A673 (cell line): ENCODE results near the gene PUDP. TPM values are rescaled to one million over a fixed set of nuclear protein-coding genes. Genes with fewer than 3 reads are reported as not detected.

Experiments
- BruUV-seq: library from RNA; stranded (reverse); fragments of 400-500 nt; replicated peaks from 2 replicates; lab custom pipeline; 2021; lab: Mats Ljungman, UMichigan
- CTCF ChIA-PET: fragments of 300-600 bp; sonication (Branson Sonifier 250); formaldehyde crosslinking; loops from one replicate; lab custom pipeline; 2022; ENCODE audit warnings: antibody characterized with exemption; lab: Charles Lee
- POLR2A ChIA-PET: fragments of 300-600 bp; sonication (Branson Sonifier 250); formaldehyde crosslinking; loops from one replicate; lab custom pipeline; 2022; ENCODE audit warnings: antibody characterized with exemption; ENCODE audit not compliant: low non-redundant PET; lab: Charles Lee
- DNase-seq: peaks from one replicate; pipeline ENCODE4 v3.0.0-alpha.2; 2015; ENCODE audit warnings: low spot score
- H3K27ac ChIP-seq: fragments of 200-600 bp; sonication (generic); 2 replicates; pipeline ENCODE4 v1.5.1; 2016; ENCODE audit warnings: mixed run types, low read depth, mild to moderate bottlenecking, mixed read lengths, antibody characterized with exemption, low read length; ENCODE audit not compliant: poor library complexity, severe bottlenecking
- H3K27me3 ChIP-seq: fragments of 200-600 bp; sonication (generic); replicated peaks from 2 replicates; pipeline ENCODE4 v1.6.1; 2017; ENCODE audit warnings: mixed run types, low read depth, mild to moderate bottlenecking, mixed read lengths, antibody characterized with exemption, low read length; ENCODE audit not compliant: insufficient read depth, poor library complexity
- H3K36me3 ChIP-seq: fragments of 200-600 bp; sonication (generic); 2 replicates; pipeline ENCODE4 v1.6.1; 2016; ENCODE audit warnings: mixed run types, mild to moderate bottlenecking, mixed read lengths, antibody characterized with exemption, low read length; ENCODE audit not compliant: insufficient read depth, poor library complexity, severe bottlenecking
- H3K4me1 ChIP-seq: fragments of 200-600 bp; sonication (generic); 2 replicates; pipeline ENCODE4 v1.6.1; 2017; ENCODE audit warnings: mixed run types, mild to moderate bottlenecking, mixed read lengths, antibody characterized with exemption, low read length; ENCODE audit not compliant: insufficient read depth, poor library complexity, severe bottlenecking
- H3K4me3 ChIP-seq: fragments of 200-600 bp; sonication (generic); 2 replicates; pipeline ENCODE4 v1.5.1; 2016; ENCODE audit warnings: low read depth, mixed run types, mild to moderate bottlenecking, mixed read lengths, low read length; ENCODE audit not compliant: poor library complexity, severe bottlenecking
- H3K9me3 ChIP-seq: fragments of 200-600 bp; sonication (generic); 2 replicates; pipeline ENCODE4 v1.6.1; 2016; ENCODE audit warnings: mixed run types, low read depth, mild to moderate bottlenecking, mixed read lengths, antibody characterized with exemption, low read length; ENCODE audit not compliant: poor library complexity, severe bottlenecking
- CTCF ChIP-seq: fragments of 300-800, 200-600 bp; sonication (generic); conservative IDR thresholded peaks from 2 replicates; pipeline ENCODE4 v1.5.1; 2017; ENCODE audit warnings: low read depth, mild to moderate bottlenecking, antibody characterized with exemption, low read length, moderate library complexity, mixed read lengths
- EZH2 ChIP-seq: fragments of 200-600 bp; sonication (generic); IDR thresholded peaks from 2 replicates; pipeline ENCODE4 v1.6.1; 2017; ENCODE audit warnings: borderline replicate concordance, low read depth, mild to moderate bottlenecking, mixed read lengths, antibody characterized with exemption, low read length; ENCODE audit not compliant: poor library complexity, severe bottlenecking
- intact Hi-C: fragments of 100-400 bp; cut with micrococcal nuclease; formaldehyde crosslinking; loops from one replicate; pipeline ENCODE4 v1.10.0; 2022; ENCODE audit not compliant: unreplicated experiment
- total RNA-seq: library from RNA; stranded (reverse); gene quantifications from 2 replicates; pipeline ENCODE4 v1.2.3, GENCODE V29; 2021

Gene PUDP
- total RNA-seq, 1 experiment from 2014 or later = 17.6 TPM

- no peak overlapping the region for H3K4me3 ChIP-seq
- CTCF ChIA-PET = no interaction called here
- no peaks in the 10 kb centered on the region for H3K27me3 ChIP-seq
- TF ChIP-seq CTCF (no peak), EZH2 (no peak)
- H3K9me3 ChIP-seq = no peaks in the 10 kb centered on the region
- no peak overlapping the region for H3K27ac ChIP-seq
- intact Hi-C loops = no loop called here
- no TSS peak for BruUV-seq
- peaks cover 14% of the 10 kb centered on the region for H3K4me1 ChIP-seq
- POLR2A ChIA-PET = no interaction called here
- H3K36me3 ChIP-seq = peaks cover 5% of the 10 kb centered on the region
- DNase-seq = no peak
These were observed 39.9 kb downstream of the PUDP start for GRCh38 chrX:7108030-7108429.

- POLR2A ChIA-PET = no interaction called here
- TF ChIP-seq EZH2 = no peak
- no peak for TF ChIP-seq CTCF
- no TSS peak for BruUV-seq
- no peaks in the 10 kb centered on the region for H3K9me3 ChIP-seq
- no peak overlapping the region for H3K4me3 ChIP-seq
- H3K27ac ChIP-seq = no peak overlapping the region
- CTCF ChIA-PET = no interaction called here
- intact Hi-C loops = no loop called here
- H3K36me3 ChIP-seq = peaks cover 5% of the 10 kb centered on the region
- H3K27me3 ChIP-seq = no peaks in the 10 kb centered on the region
- H3K4me1 ChIP-seq = peaks cover 14% of the 10 kb centered on the region
- DNase-seq = no peak
These were observed 41.3 kb downstream of the PUDP start for GRCh38 chrX:7106649-7107048.

- BruUV-seq = no TSS peak
- CTCF ChIA-PET = no interaction called here
These were observed 45.8 kb downstream of the PUDP start for GRCh38 chrX:7102119-7102518.

More at GRCh38 chrX:7102119-7102518, 45.8 kb downstream of the PUDP start:
- H3K27me3 ChIP-seq = no peaks in the 10 kb centered on the region
- POLR2A ChIA-PET = no interaction called here
- H3K4me1 ChIP-seq = no peaks in the 10 kb centered on the region
- TF ChIP-seq EZH2 (no peak), CTCF (no peak)
- intact Hi-C loops = no loop called here
- no peak for DNase-seq
- peaks cover 5% of the 10 kb centered on the region for H3K36me3 ChIP-seq
- H3K27ac ChIP-seq = no peak overlapping the region
- H3K9me3 ChIP-seq = no peaks in the 10 kb centered on the region
- H3K4me3 ChIP-seq = no peak overlapping the region
